ENCODE measurements around the gene EFCAB6.

GRCh38 chr22:43853328-43853931 is 41.3 kb upstream of the EFCAB6 start:
- no peak for TF ChIP-seq YY1 (IDR thresholded peaks at IDR 0.05)
- no peak for TF ChIP-seq TAF1 (conservative IDR thresholded peaks at IDR 0.05)
- no peak for TF ChIP-seq JUND (IDR thresholded peaks at IDR 0.05)
- TF ChIP-seq CTCF (IDR thresholded peaks at IDR 0.05; ENCODE audit: low read depth, low read length, missing input control): no peak
- no peak for TF ChIP-seq SP1 (IDR thresholded peaks at IDR 0.05)
- no peak for TF ChIP-seq RAD21 (IDR thresholded peaks at IDR 0.05)
- TF ChIP-seq REST (IDR thresholded peaks at IDR 0.05): no peak
- no peak for TF ChIP-seq RXRA (IDR thresholded peaks at IDR 0.05)
- TF ChIP-seq NR2F2 (IDR thresholded peaks at IDR 0.05): no peak
- TF ChIP-seq EGR1 (IDR thresholded peaks at IDR 0.05; ENCODE audit: low read depth in 2 of 2): no peak
